K562 (cell line): ENCODE measurements around the gene SPINT2. TPM values are rescaled to one million over a fixed set of nuclear protein-coding genes. Genes with fewer than 3 reads are reported as not detected.
A peak's percentile ranks its signal among the peaks of the same experiment; 100 is the strongest.

Experiments
- ADNP ChIP-seq: fragments of 200-800 bp; sonication (Bioruptor generic); IDR thresholded peaks from 2 replicates; pipeline ENCODE4 v1.6.1; 2016; ENCODE audit warnings: missing genetic modification characterization, missing compliant biosample characterization
- FOSL1 ChIP-seq: fragments of 200-800 bp; sonication (Bioruptor generic); conservative IDR thresholded peaks from 2 replicates; pipeline ENCODE4 v1.6.1; 2016; ENCODE audit warnings: missing genetic modification characterization, missing compliant biosample characterization
- FUS ChIP-seq: fragments of 200-400 bp; formaldehyde crosslinking; optimal IDR thresholded peaks from 2 replicates; pipeline ENCODE3; 2017; ENCODE audit warnings: low read depth, low read length
- HNRNPLL ChIP-seq: fragments of 200-400 bp; formaldehyde crosslinking; IDR thresholded peaks from 2 replicates; pipeline ENCODE4 v1.6.1; 2017; ENCODE audit warnings: low read length, low read depth, mild to moderate bottlenecking; ENCODE audit not compliant: poor library complexity, severe bottlenecking
- KAT8 ChIP-seq: fragments of 450-650 bp; IDR thresholded peaks from 2 replicates; pipeline ENCODE4 v1.6.1; 2016; ENCODE audit warnings: low read depth, mild to moderate bottlenecking
- KLF10 ChIP-seq: fragments of 250-450 bp; sonication (Bioruptor Pico); IDR thresholded peaks from 2 replicates; pipeline ENCODE4 v1.6.1; 2021; ENCODE audit warnings: matching md5 sums
- NR0B1 ChIP-seq: fragments of 450-650 bp; IDR thresholded peaks from one replicate; pipeline ENCODE4 v1.6.1; 2018; ENCODE audit warnings: mild to moderate bottlenecking, moderate library complexity; ENCODE audit not compliant: partially characterized antibody
- PCBP1 ChIP-seq: fragments of 200-400 bp; formaldehyde crosslinking; IDR thresholded peaks from 2 replicates; pipeline ENCODE4 v1.6.1; 2018; ENCODE audit warnings: mild to moderate bottlenecking, low read depth, low read length; ENCODE audit not compliant: poor library complexity, severe bottlenecking
- POLR3G ChIP-seq: IDR thresholded peaks from 2 replicates; pipeline ENCODE4 v1.6.1; 2011; ENCODE audit not compliant: insufficient read length, insufficient replicate concordance; ENCODE audit errors: extremely low read depth
- PREB ChIP-seq: sonication (generic); formaldehyde crosslinking; IDR thresholded peaks from 2 replicates; pipeline ENCODE4 v1.8.1; 2023; ENCODE audit warnings: mild to moderate bottlenecking, missing genetic modification reagents
- SMARCA4 ChIP-seq: fragments of 450-650 bp; IDR thresholded peaks from 2 replicates; pipeline ENCODE4 v1.6.1; 2016
- SMARCE1 ChIP-seq: fragments of 450-650 bp; IDR thresholded peaks from 2 replicates; pipeline ENCODE4 v1.7.1; 2016; ENCODE audit warnings: mild to moderate bottlenecking
- THAP7 ChIP-seq: fragments of 250-450 bp; sonication (Bioruptor Pico); IDR thresholded peaks from 2 replicates; pipeline ENCODE4 v1.5.0; 2021
- YY1 ChIP-seq, 3 experiments: IDR thresholded peaks; 2 replicates each; pipeline ENCODE4 v1.6.1; 2011; ENCODE audit warnings: low read length in 2 of 3, mild to moderate bottlenecking in 2 of 3, moderate library complexity in 2 of 3, borderline replicate concordance in 1 of 3, control low read depth in 1 of 3, low read depth in 1 of 3; ENCODE audit not compliant: insufficient read depth in 3 of 3, insufficient replicate concordance in 2 of 3, control insufficient read depth in 1 of 3, insufficient read length in 1 of 3; ENCODE audit errors: extremely low read depth in 1 of 3
- ZNF134 ChIP-seq: fragments of 250-450 bp; sonication (Bioruptor Pico); conservative IDR thresholded peaks from 2 replicates; pipeline ENCODE4 v1.4.0; 2020
- ZNF316 ChIP-seq: fragments of 450-650 bp; IDR thresholded peaks from 2 replicates; pipeline ENCODE4 v1.6.1; 2016
- polyA plus RNA-seq, 8 experiments: library from polyadenylated mRNA; depleted of rRNA in 4 of 8; stranded (reverse) in 5 of 8; unstranded in 3 of 8; fragments of >200 nt; fragmentation: Nextera tagmentation in 2 of 8; fragmentation: Illumina TruSeq in 1 of 8; extraction: Ambion mirVana in 2 of 8; extraction: Trizol in 1 of 8; gene quantifications; 2 replicates each; pipeline versions ENCODE4 v1.2.1 to v1.2.3, GENCODE V29; 2011 to 2014; ENCODE audit warnings: inconsistent platforms in 1 of 8, missing spikeins in 1 of 8
- total RNA-seq, 7 experiments: library from RNA; depleted of rRNA in 6 of 7; stranded (reverse); fragments of >200 nt in 6 of 7; fragmentation: Illumina TruSeq in 2 of 7; extraction: Trizol in 2 of 7; gene quantifications; 2 replicates each; pipeline versions ENCODE4 v1.2.1 to v1.2.3, GENCODE V29; 2011 to 2021; ENCODE audit warnings: low replicate concordance in 1 of 7

Gene SPINT2
- total and polyA plus RNA-seq, 9 of the 15 experiments (the other 6 are each of a cell fraction or from before 2014, with no cell fraction given): 0.65 to 4.5 (median 3.4) TPM

GRCh38 chr19:38317104-38317612 lies 52.8 kb downstream of the SPINT2 start (continued):
- no peak for TF ChIP-seq KLF10 (CRISPR knock-in tag)
- TF ChIP-seq SMARCA4: peak; percentile 99
- no peak for TF ChIP-seq PREB (CRISPR knock-in tag)
- TF ChIP-seq ZNF316: no peak
- TF ChIP-seq FOSL1: peak; percentile 38; the same call in 1 of the 2 replicates
- TF ChIP-seq PCBP1: no peak
- TF ChIP-seq ADNP (tag): no peak
- no peak for TF ChIP-seq FUS
- no peak for TF ChIP-seq KAT8
- no peak for TF ChIP-seq NR0B1
- no peak for TF ChIP-seq POLR3G
- no peak for TF ChIP-seq THAP7 (CRISPR knock-in tag)
- no peak for TF ChIP-seq ZNF134 (CRISPR knock-in tag)
- peak in 1 of 3 experiments; percentile 76 for TF ChIP-seq YY1 (IDR thresholded peaks at IDR 0.05; ENCODE audit: borderline replicate concordance in 1 of 3, control insufficient read depth in 1 of 3, extremely low read depth in 1 of 3, insufficient read depth in 3 of 3, insufficient read length in 1 of 3, insufficient replicate concordance in 2 of 3, low read depth in 1 of 3, low read length in 2 of 3)
- peak; percentile 82 for TF ChIP-seq HNRNPLL
- TF ChIP-seq SMARCE1: peak; percentile 98
